HG03432 (cell line): ENCODE results near the gene PTPN22.
A peak's percentile ranks its signal among the peaks of the same experiment; 100 is the strongest.
"Not testable (repeated sequence)": the region's sequence is repeated elsewhere in the genome, so short reads cannot be mapped to it uniquely, and the experiment has no call there.

ENCODE experiments used
- ATAC-seq: cut with Tn5 transposase; IDR thresholded peaks from one replicate; pipeline ENCODE4 v1.9.1; 2021; ENCODE audit warnings: mild to moderate bottlenecking, moderate library complexity; ENCODE audit not compliant: unreplicated experiment

Gene PTPN22

DNA sequence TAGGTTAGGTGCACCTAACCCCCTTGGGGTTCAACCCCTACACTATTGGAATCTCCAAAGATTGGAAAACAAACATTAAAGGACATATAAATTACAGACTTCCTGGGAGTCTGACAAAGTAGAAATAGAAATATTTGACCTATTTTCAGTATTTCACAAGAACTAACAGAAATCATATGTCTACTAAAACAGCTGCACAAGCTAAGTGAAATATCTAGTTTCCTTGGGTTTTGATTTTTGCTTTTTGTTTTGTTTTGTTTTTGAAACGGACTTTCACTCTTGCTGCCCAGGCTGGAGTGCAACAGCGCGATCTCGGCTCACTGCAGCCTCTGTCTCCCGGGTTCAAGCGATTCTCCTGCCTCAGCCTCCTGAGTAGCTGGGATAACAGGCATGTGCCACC is 18.8 kb downstream of the PTPN22 start:
- ATAC-seq: not testable (repeated sequence)

DNA sequence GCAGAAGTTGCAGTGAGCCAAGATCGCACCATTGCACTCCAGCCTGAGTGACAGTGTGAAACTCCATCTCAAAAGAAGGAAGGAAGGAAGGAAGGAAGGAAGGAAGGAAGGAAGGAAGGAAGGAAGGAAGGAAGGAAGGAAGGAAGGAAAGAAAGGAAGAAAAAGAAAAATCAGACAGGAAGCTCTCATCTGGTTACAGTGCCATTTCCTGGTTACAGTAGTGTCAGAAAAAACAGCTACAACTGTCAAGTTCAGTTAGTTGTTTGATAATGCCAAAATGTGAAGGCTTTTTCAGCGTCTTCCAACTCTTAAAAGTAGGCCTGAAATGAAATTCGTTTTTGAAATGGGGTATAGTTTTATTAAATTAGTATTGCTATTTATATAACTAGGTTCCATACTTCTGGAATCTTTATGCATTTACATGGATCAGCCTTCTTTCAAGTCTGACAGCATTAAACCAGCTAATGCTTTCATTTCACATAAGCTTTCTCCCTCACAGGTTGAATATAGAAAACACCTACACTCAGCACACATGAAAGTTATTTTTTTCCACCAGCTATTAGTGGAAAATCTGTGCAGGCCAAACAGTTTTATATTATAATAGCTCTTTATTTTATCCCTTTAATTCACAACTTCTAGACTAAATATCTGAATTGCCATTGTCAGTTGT is 21.2 kb downstream of the PTPN22 start:
- ATAC-seq: no peak

DNA sequence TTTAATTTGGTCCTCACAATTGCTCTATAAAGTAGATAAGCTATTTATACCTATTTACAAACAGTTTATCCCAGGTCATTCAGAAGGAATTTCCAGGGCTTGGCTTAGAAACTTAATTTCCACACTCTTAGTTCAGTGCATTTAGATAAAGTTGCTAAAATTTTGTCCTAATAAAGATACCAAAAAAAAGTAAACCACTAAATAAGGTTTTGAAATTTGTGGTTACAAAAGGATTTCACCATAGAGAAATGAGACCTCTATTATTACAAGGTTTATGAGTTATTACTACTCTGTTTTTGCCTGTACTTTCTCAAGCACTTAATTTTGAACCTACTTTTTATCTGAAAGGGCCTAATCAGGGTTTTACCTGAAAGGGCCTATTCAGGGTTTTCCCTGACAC is 22.4 kb downstream of the PTPN22 start:
- ATAC-seq: no peak

DNA sequence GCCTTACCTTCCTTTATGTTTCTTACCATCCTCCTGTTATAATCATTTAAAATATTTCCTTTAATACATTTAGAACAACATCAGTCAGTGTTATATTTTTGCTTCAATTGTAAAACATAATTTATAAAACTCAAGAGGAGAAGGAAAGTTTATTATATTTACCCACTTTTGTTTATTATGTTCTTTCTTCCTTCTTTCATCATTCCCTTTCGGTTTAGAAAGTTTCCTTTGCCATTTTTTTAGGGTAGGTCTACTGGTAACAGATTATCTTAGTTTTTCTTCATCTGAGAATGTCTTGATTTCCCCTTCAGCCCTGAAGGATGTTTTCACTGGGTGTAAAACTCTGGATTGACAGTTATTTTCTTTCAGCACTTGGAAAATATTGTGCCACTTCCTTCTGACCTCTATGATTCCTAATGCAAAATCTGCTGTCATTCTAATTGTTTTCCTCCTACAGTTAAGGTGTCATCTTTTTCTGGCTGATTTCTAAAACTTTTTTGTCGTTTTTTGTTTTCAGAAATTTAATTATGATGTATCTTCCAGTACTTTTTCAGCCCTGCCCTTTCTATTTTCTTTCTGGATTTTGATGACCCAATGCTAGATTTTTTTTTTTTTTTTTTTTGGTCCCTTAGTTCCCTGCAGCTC is 25.0 kb downstream of the PTPN22 start:
- ATAC-seq: no peak

DNA sequence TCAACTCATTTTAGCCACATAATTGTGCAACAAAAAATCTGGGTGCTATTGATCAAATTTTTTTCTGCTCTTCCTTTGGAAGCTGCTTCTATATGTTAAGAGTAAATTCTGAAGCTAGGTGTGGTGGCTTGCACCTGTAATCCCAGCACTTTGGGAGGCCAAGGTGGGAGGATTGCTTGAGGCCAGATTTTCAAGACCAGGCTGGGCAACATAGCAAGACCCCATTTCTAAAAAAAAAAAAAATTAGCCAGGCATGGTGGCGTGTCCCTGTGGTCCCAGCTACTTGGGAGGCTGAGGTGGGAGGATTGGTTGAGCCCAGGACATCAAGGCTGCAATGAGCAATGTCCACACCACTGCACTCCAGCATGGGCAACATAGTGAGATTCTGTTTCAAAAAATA is 35.0 kb downstream of the PTPN22 start:
- ATAC-seq: no peak

DNA sequence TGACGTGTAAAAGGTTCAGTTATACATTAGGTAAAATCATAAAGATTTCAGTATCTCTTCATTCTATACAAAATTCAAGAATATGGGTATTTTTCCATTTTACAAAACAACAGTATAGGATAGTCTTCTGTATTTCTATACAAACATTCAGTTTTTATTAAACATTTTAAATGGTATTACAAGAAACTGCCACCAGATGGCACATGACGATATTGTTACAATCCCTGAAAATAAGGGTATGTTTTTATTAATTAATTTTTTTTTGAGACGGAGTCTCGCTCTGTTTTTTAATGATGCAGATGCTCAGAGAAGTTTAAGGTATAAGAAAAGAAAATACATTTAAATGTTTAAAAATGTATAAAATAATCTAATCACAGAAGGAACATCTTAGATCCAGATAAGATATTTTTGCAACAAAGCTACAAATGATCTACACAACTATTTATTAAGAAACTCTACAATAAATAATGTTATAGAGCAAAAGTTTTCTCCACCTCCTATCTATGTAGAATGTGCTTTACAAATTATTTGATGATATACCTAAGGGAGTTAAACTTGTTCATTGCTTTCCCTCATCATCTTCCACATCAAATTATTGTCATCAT is 35.7 kb downstream of the PTPN22 start:
- no peak for ATAC-seq

DNA sequence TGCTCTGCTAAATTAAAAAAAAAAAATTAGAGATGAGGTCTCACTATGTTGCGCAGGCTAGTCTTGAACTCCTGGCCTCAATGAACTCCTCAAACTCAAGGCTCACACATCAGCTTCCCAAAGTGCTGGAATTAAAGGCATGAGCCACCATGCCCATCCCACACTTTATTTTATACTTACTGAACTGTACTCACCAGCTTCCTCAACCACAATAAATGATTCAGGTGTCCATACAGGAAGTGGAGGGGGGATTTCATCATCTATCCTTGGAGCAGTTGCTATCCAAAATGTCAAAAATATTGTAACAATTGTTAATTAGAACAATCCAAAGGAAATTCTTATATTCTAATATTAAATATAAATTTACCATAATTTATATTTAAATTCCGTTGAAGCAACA is 36.8 kb downstream of the PTPN22 start:
- no peak for ATAC-seq

DNA sequence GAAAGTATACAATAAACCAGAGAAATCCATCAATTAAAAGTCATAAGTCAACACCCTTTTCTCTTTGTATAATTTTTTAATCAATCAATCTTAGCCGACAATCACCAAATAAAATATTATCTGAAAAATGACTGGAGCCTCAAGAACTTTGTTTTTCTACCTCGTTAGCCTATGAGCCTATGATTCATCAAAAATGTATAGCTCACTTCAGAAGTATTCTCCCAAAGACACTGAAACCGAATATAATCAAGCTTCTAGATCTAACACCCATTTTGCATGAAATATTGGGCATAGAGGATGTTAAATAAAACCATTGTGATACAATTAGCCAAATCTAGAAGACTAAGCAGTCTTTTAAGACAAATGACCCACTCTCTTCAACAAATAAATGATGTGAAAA is 41.5 kb downstream of the PTPN22 start:
- no peak for ATAC-seq

DNA sequence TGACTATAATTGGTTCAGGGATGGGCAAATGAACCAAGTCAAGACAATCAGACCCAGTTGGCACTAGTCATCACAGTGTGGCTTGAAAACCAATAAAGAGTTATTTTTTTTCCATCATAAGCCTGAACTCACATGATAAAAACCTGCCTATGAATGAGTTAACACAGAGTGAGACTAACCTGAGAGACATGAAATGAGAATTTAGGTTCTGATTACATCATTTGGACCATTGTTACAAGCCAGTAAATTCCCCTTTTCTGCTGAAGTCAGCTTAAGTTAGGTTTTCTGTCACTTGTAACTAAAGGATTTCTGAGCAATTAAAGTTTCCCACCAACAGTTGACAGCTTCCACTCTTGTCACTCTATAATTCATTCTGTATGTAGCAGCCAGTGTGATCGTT is 49.6 kb downstream of the PTPN22 start:
- ATAC-seq: no peak

DNA sequence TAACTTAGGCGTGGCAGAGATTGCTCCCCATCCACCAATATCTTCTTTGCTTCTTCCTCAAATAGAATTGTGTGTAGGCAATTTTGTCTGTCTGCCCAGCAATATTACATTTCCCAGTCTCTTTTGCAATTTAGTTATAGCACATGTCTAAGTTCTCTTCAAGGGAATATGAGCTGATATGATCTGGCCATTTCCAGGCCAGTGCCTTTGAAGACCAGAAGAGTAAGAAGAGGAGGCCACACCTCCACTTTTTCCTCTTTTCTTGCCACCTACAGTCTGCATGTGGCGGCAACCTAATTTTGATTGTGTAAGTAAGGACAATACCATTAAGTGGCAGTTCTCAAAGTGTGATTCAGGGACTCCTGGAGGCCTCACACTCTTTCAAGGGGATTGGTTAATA is 52.9 kb downstream of the PTPN22 start:
- ATAC-seq: no peak

DNA sequence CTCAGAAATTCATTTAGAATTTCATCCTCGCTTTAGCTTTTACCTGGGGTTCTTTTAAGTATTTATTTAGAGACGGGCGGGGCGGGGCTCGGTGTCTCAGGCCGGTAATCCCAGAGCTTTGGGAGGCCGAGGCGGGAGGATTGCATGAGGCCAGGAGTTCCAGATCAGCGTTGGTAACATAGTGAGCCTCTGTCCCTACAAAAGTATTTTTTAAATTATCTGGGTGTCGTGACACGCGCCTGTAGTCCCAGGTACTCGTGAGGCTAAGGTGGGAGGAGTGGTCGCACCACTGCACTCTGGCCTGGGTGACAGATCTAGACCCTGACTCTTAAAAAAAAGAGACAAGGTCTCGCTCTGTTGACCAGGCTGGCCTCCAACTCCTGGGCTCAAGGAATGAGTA is 58.3 kb downstream of the PTPN22 start:
- no peak for ATAC-seq

DNA sequence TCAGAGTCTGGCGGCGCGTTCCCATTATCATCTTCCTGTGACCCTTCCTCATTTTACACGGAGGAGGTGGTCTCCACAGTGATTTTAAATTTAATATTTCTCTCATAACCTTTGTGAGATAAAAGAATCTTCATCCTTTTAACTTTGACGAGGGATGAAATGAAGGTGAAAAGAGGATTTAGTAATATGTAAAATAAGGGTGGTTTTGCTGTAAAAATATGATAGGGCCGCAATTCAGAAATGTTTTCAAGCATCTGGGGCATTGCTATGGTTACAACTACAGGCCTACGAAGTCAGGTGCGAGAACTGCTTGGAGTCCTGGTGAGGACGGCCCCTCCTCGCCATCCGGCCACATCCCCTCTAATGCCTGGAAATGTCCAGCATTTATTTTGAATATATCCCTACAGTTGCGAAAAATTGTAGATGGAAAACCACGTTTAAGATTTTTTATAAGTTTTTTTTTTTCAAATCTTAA is 58.8 kb downstream of the PTPN22 start:
- ATAC-seq: no peak

DNA sequence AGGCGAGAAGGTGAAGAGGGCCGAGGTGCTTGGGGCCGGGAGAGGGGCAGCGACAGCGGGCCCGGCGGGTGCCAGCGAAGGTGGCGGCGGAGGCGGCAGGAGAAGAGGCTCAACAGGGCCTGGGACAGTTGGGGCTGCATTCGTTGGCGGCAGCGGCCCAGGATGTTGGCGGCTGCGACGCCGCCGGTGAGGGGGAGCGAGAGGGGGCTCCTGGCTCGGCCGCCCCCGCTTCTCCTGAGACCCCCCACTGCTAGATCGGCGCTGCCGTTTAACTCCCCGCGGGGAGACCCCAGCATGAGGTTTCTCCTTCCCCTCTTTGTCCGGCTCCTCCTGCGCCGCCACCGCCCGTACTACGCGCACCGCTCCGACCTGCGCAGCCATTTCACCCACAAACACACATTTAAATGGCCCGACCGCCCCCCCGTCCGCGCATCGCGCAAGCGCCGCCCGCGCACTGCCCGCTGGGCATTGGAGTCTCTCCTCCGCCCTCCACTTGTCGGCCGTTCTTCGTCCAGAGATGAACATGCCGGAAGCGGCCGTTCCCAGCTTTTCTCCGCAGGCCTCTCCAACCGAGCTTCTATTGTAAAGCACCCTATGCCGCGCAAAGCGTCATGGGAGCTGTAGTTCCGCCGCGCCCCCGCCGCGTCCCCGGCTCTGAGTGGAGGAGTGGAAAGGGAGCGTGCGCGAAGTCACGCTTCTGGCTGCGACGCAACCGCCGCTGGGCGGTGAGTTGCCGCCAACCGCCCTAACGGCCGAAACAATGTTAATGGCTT is 59.4 kb downstream of the PTPN22 start, which contains the start of gene RSBN1:
TSS of gene RSBN1 (minus strand) at position 589 of the 773 bp plus-strand sequence. CDS start at position 525, 64 bp downstream.
- ATAC-seq: peak; percentile 91

DNA sequence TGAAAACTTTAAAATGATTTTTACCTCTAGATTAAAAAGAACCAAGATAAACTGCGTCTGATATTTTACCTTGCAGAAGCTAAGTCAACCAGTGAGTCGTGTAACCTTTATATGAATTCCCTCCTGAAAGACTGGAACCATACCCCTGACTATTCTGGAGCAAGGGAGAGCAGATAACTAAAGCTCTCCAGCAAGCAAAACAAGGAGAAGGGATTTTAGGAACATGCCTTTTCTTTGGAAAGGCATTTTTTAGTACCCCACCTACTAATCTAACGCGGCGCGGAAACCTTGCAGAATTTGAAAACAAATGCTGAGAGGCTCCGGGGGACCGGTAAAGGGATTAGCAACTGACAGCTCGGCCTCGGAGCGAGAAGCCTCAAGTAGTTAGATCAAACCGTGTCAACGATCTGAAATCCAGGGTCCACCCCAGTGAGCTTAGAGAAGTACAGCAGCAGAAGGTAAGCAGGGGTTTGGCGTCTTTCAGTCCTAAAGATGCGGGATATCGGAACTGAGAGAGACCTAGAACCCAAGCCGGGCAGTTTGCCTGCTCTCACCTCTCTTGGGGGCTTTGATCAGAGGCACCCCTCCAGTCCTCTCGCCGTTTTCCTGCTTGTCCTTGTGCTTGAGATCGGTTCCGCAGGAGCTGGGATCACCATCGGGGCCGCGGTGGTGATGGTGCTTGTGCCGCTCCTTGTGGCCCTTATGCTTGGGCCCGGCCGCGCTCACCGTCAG is 60.2 kb downstream of the PTPN22 start:
- no peak for ATAC-seq

DNA sequence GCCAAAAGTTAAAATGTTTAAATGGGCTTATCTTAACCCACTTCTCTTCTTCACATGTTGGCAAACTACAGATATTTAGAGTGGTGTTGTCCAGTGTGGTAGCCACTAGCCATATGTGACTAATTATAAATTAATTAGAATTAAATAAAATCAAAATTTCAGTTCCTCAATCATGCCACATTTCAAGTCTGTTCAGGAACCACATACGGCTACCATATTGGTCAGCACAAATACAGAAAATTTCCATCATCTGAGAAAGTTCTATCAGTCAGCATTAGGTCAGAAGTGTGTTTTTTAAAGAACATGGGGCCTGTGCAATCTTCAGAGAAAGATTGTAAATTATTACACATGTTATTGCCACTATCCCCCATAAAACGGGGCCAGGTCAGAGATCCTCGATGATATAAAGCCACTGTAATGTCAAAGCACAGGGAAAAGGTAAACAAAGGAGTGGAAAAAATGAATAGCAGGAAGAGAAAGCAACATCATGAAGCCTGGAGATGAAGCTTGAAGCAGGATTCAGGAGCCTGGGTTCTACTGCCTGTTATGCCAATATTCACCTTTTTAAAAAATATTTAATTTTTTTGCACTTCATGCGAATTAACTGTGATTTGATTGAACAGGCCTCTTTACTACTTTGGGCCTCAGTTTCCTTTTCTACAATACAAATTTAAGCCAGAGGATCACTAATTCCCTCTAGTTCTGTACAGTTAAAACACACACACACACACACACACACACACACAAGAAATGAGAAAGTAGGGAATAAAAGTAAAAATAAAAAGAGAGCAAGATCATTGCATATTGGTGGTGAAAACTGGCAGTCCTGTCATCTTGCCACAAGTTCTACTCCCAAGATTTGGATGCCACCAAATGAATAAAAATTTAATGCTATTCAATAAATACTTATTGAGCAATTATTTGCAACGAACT is 61.6 kb downstream of the PTPN22 start:
- no peak for ATAC-seq

DNA sequence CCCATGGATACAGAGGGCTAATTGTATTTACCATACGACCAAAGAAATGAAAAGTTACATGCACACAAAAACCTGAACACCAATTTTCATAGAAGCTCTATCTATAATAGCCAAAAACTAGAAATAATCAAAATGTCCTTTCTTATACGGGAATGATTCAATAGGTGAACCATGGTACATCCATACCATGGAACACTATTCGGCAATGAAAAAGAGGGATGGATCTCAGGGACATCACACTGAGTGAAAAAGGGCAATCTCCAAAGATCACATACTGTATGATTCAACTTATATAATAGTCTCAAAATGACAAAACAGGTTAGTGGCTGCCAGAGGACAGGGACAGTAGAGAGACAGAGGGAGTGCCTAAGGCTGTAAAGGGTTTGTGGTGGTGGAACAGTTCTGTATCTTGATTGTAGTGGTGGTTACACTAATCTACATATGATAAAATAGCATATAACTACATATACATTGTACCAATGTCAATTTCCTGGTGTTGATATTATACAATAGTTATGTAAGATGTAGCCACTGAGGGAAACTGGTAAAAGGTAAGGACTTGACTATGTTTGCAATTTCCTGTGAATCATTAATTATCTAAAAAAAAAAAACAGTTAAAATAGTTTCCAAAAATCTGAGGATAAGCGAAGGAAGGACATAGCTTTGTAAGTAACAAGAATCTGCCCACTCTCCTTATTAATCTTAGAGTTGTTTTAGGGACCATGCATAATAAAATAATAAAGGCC is 62.9 kb downstream of the PTPN22 start:
- no peak for ATAC-seq

DNA sequence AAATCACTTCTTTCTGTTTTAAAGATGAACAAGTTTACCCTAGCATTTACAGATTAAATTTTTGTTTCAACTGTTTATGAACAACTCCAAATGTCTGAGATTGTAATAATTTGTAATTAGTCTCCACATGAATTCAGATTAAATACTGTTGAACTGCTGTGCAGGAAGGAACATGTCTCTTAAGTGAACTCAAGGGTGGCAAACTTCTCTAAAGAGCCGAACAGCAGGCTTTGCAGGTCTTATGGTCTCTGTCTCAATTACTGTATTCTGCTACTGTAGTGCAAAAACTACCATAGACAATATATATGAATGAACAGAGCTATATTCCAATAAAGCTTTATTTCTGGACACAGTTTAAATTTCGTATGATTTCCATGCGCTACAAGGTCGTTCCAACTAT is 65.9 kb downstream of the PTPN22 start:
- no peak for ATAC-seq

DNA sequence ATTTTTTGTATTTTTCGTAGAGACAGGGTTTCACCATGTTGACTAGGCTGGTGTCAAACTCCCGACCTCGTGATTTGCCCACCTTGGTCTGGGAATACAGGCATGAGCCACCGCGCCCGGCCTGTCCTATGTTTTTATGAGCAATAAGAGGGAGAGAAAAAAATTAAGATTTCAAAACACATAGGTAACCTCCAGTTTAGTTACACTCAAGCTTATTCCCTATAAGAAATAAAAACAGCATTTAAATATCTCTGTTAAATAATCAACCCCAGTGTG is 66.3 kb downstream of the PTPN22 start:
- ATAC-seq: no peak
